Stomach (tissue), 19 donors: Measurements from ENCODE around the gene CHPF2. TPM values are rescaled to one million over a fixed set of nuclear protein-coding genes. Genes with fewer than 3 reads are reported as not detected.
A peak's percentile ranks its signal among the peaks of the same experiment; 100 is the strongest.

ENCODE experiments used
- DNase-seq, 2 donors: peaks; one replicate each; pipeline versions ENCODE4 v3.0.0 to v3.0.0-alpha.2; 2013 to 2019
- H3K27ac ChIP-seq, 5 donors: fragments of 200-600 bp in 4 of 5; sonication (generic) in 4 of 5; one replicate each; pipeline ENCODE4 v1.5.1; 2013 to 2019; ENCODE audit warnings: mild to moderate bottlenecking in 1 of 5, moderate library complexity in 1 of 5
- H3K27me3 ChIP-seq, 3 donors: fragments of 200-600 bp; sonication (generic); one replicate each; pipeline ENCODE4 v1.5.1; 2017 to 2019; ENCODE audit warnings: mixed run types in 1 of 3
- H3K36me3 ChIP-seq, 4 donors: fragments of 200-600 bp; sonication (generic); 1 replicate in 3 of 4; 2 replicates in 1 of 4; pipeline ENCODE4 v1.5.1; 2016 to 2019
- H3K4me1 ChIP-seq, 4 donors: fragments of 200-600 bp; sonication (generic); one replicate each; pipeline ENCODE4 v1.5.1; 2016 to 2019
- H3K4me3 ChIP-seq, 4 donors: fragments of 200-600 bp; sonication (generic) in 3 of 4; one replicate each; pipeline ENCODE4 v1.5.1; 2016 to 2019; ENCODE audit warnings: mild to moderate bottlenecking in 1 of 4
- H3K9me3 ChIP-seq, 4 donors: fragments of 200-600 bp; sonication (generic); one replicate each; pipeline ENCODE4 v1.5.1; 2016 to 2019
- EP300 ChIP-seq: sonication (generic); formaldehyde crosslinking; IDR thresholded peaks from one replicate; pipeline ENCODE4 v1.6.1; 2017; ENCODE audit warnings: antibody characterized with exemption
- POLR2A ChIP-seq, 4 donors: fragments of 450-650 bp; IDR thresholded peaks; one replicate each; pipeline ENCODE4 v1.6.1; 2016; ENCODE audit warnings: antibody characterized with exemption in 4 of 4, control low read depth in 2 of 4, mild to moderate bottlenecking in 1 of 4, moderate library complexity in 1 of 4
- POLR2AphosphoS5 ChIP-seq, 3 donors: sonication (generic); formaldehyde crosslinking; IDR thresholded peaks; one replicate each; pipeline ENCODE4 v1.6.1; 2016; ENCODE audit warnings: antibody characterized with exemption in 3 of 3
- WGBS, 5 donors: extraction: QIAGEN DNeasy Blood & Tissue Kit in 3 of 5; methylation state at CpG; one replicate each; pipeline versions ENCODE4 v1.1.5 to v1.1.7; 2013 to 2018; 5-methylcytosine and 5-hydroxymethylcytosine counted together
- intact Hi-C: fragments of 100-400 bp; cut with DNase I; formaldehyde crosslinking; loops from one replicate; pipeline ENCODE4 v1.15.1; 2023; ENCODE audit warnings: low total_unique reads
- long read RNA-seq, 10 donors: transcript quantifications; one replicate each; lab custom pipeline, GENCODE V29; 2026
- polyA plus RNA-seq, 3 donors: library from polyadenylated mRNA; stranded (reverse); fragments of 200-250 nt; gene quantifications; one replicate each; pipeline ENCODE4 v1.2.3, GENCODE V29; 2013
- total RNA-seq, 5 donors: library from RNA; depleted of rRNA; stranded (reverse); fragments of >200 nt; gene quantifications; one replicate each; pipeline versions ENCODE4 v1.1.0 to v1.2.3, GENCODE V29; 2014 to 2016
- TF ChIP-seq, protein P1 (sequence below), 7 experiments: fragments of 450-650 bp in 4 of 7; fragments of 200-600 bp in 3 of 7; sonication (generic) in 3 of 7; IDR thresholded peaks; one replicate each; pipeline ENCODE4 v1.5.1; 2016 to 2019; ENCODE audit warnings: antibody characterized with exemption in 7 of 7, control low read depth in 2 of 7, mild to moderate bottlenecking in 1 of 7
- donor health status: healthy with polysubstance abuse.
- donor health status: Bipolar disorder and iron deficiency.
- donor health status: healthy.

Gene CHPF2, protein sequence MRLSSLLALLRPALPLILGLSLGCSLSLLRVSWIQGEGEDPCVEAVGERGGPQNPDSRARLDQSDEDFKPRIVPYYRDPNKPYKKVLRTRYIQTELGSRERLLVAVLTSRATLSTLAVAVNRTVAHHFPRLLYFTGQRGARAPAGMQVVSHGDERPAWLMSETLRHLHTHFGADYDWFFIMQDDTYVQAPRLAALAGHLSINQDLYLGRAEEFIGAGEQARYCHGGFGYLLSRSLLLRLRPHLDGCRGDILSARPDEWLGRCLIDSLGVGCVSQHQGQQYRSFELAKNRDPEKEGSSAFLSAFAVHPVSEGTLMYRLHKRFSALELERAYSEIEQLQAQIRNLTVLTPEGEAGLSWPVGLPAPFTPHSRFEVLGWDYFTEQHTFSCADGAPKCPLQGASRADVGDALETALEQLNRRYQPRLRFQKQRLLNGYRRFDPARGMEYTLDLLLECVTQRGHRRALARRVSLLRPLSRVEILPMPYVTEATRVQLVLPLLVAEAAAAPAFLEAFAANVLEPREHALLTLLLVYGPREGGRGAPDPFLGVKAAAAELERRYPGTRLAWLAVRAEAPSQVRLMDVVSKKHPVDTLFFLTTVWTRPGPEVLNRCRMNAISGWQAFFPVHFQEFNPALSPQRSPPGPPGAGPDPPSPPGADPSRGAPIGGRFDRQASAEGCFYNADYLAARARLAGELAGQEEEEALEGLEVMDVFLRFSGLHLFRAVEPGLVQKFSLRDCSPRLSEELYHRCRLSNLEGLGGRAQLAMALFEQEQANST
- total RNA-seq (100 to 1,000 TPM in 1 of 5 donors, 10 to 100 TPM in 4; 12.8 to 100 (median 66.9) TPM), polyA plus RNA-seq (10 to 100 TPM in 2 of 3 donors, 1 to 10 TPM in 1; 5.8 to 15.5 (median 13.8) TPM)
- long read RNA-seq, donor 1 = 0 reads
- long read RNA-seq, donor 2, partial matches to known transcripts = 0 of 3 reads
- long read RNA-seq, donor 2, other reads (novel, unspliced or antisense) = 0 of 3 reads
- long read RNA-seq, donor 3, partial matches to known transcripts = 0 of 3 reads
- long read RNA-seq, donor 3, other reads (novel, unspliced or antisense) = 0 of 3 reads
- long read RNA-seq, donor 4 = 0 reads
- long read RNA-seq, donor 5, partial matches to known transcripts = 0 of 5 reads
- long read RNA-seq, donor 5, other reads (novel, unspliced or antisense) = 0 of 5 reads
- long read RNA-seq, donor 6, transcript CHPF2-201 (4 exons, 3,978 nt) = major isoform, 5 of 5 reads
- long read RNA-seq, donor 6, partial matches to known transcripts = 0 of 5 reads
- long read RNA-seq, donor 6, other reads (novel, unspliced or antisense) = 0 of 5 reads
- long read RNA-seq, donor 7, partial matches to known transcripts = 0 of 3 reads
- long read RNA-seq, donor 7, other reads (novel, unspliced or antisense) = 0 of 3 reads
- long read RNA-seq, donor 8, partial matches to known transcripts = 0 of 3 reads
- long read RNA-seq, donor 8, other reads (novel, unspliced or antisense) = 0 of 3 reads
- long read RNA-seq, donor 9 = 0 reads
- long read RNA-seq, donor 10 = 0 reads

DNA sequence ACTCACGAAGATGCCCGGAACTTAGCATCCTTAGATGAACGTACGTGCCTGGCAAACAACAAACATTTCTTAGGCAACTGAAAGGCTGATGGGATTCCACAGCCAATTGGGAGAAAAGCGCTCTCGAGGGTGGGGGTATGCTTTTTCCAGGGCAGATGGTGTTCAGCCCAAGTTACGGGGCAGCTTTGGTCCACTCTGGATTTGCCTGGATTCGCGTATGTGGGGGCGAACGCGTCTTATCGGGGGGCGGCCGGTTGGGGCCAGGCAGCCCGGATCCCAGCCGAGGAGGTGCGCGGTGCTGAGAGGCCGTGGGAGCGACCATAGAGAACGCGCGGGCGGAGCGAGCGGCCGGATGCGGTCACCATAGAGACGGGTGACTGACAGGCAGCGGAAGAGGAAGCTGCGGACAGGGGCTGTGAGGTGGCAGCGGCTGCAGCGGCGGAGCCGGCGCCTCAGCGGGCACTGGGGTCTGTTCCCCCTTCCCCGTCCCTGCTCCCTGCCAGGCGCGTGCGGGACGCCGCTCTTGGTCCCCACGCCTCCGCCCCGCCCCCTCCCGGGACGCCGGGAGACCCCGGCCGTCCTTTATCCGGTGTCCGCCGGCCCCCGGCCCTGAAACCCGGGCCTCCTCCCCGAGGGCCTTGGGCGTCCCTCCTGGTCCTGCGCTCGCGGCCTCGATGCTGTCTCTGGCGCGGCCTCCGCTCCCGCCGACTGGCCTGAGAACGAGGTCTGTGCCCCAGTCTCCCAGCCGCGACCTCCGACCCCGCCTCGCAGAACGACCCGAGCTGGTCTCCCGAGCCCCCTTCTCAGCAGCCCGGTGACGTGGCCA lies at the start of gene CHPF2:
Gene CHPF2 (plus strand): TSS at position 393 of the 826 bp plus-strand sequence. CDS start 1,529 bp downstream, outside the sequence.
- H3K9me3 ChIP-seq = no peaks in the 10 kb centered on the region
- H3K27me3 ChIP-seq = no peaks in the 10 kb centered on the region
- peak; percentile 93 to 96 for DNase-seq
- peak; percentile 4 for TF ChIP-seq EP300
- peak in 2 of 4 donors; percentile 20 to 55 for TF ChIP-seq POLR2A (IDR thresholded peaks at IDR 0.05)
- TF ChIP-seq POLR2AphosphoS5 (IDR thresholded peaks at IDR 0.05) = peak; percentile 54 to 95 (median 91)
- TF ChIP-seq, protein P1, sequence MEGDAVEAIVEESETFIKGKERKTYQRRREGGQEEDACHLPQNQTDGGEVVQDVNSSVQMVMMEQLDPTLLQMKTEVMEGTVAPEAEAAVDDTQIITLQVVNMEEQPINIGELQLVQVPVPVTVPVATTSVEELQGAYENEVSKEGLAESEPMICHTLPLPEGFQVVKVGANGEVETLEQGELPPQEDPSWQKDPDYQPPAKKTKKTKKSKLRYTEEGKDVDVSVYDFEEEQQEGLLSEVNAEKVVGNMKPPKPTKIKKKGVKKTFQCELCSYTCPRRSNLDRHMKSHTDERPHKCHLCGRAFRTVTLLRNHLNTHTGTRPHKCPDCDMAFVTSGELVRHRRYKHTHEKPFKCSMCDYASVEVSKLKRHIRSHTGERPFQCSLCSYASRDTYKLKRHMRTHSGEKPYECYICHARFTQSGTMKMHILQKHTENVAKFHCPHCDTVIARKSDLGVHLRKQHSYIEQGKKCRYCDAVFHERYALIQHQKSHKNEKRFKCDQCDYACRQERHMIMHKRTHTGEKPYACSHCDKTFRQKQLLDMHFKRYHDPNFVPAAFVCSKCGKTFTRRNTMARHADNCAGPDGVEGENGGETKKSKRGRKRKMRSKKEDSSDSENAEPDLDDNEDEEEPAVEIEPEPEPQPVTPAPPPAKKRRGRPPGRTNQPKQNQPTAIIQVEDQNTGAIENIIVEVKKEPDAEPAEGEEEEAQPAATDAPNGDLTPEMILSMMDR (IDR thresholded peaks at IDR 0.05) = no peak
- peak within 1 kb of the TSS; percentile 85 to 97 (median 96) for H3K4me3 ChIP-seq
- intact Hi-C loops = no loop called here
- peak within 1 kb of the TSS; percentile 86 to 94 (median 89) for H3K27ac ChIP-seq
- WGBS, 5 donors = 0 to 1% (median 1%) methylated on average over 42 to 79 of the region's 79 CpGs
- H3K4me1 ChIP-seq = peaks cover 17 to 56% (median 43%) of the 10 kb centered on the region in 4 donors
- H3K36me3 ChIP-seq = peaks cover 10 to 29% (median 27%) of the 10 kb centered on the region in 4 donors

DNA sequence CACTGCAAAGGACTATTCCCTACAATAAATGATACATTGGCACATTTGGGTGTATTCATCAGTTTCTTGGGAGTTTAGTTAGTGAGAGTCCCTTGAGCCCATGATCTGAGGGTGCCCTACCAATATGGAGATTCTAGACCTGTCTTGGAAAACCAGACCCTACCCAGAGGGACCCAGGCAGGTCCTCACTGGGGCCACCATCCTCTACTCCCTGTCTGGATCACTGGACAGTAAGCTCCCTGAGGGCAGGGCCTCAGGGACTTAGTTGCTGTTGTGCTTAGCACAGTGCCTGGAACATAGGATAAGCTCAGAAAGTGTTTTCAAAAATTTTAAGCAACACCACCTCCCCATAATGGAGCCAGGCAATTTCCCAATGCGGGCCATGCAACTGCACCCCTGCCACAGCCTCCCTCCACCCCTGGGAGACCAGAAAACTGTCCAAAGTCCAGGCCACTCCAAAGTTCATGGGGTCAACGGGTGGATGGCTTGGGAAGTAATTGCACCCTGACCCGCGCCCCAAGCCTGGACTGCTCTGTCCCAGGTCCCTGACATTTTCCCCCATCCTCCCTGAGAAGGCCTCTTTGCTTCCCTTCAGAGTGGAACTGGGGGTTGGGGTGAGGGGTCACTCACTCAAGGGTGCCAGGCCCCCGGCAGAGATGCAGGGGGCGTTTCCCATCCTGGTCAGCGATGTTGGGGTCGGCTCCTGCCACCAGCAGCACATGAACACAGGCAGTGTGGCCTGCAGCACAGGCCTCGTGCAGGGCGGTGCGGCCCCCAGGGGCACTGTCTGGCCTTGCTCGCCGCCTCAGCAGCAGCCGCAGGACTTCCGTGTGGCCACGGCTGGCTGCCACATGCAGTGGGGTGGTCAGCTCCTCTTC lies 46.3 kb upstream of the CHPF2 start:
- intact Hi-C loops = no loop called here
- Histone ChIP-seq H3K27ac (no peak overlapping the region), H3K36me3 (no peaks in the 10 kb centered on the region), H3K9me3 (no peaks in the 10 kb centered on the region), H3K4me3 (no peak overlapping the region), H3K27me3 (peaks cover 0 to 17% (median 1%) of the 10 kb centered on the region in 3 donors), H3K4me1 (no peaks in the 10 kb centered on the region)
- WGBS, 5 donors = 86 to 87% (median 86%) methylated on average over 11 to 16 of the region's 16 CpGs
- no peak for DNase-seq
- TF ChIP-seq POLR2AphosphoS5 (IDR thresholded peaks at IDR 0.05) = no peak
- TF ChIP-seq, protein P1 (IDR thresholded peaks at IDR 0.05) = no peak
- no peak for TF ChIP-seq POLR2A (IDR thresholded peaks at IDR 0.05)
- TF ChIP-seq EP300 = no peak

DNA sequence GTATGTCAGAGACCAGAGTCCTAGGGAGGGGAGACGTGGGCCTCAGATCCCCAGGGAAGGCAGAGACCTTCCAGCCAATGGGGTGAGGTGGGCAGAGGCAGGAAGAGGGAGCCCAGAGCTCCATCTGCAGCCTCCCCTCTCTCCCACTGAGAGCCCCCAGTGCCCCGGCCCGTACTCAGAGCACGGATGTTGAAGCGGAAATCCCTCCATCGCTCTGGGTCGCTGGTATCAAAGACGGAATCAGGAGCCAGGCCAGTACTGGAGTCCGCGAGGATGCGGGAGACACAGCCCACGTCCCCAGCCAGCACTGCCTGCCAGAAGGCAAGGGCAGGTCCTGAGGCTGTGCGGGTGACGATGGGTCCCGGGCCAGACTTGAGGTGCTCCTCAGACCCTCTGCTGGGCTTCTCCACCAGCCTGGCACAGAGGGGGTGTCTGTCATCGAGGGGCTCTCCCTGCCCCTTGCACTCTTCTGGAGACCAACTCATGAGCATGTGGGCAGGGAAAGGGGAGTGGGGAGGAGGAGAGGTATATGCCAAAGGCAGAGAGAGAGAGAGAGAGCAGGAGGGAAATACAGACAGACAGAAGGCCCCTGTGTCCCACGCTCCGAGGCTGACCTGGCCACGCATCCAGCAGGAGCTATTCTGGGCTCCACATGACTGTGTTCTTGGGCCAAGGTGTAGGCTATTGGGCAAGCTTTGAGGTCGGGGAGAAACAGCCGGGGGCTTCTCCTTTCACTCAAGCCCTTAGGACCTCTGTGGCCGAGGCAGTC lies 45.5 kb upstream of the CHPF2 start, which contains the start of gene ASB10:
Gene ASB10 (minus strand): TSS at position 611 of the 769 bp plus-strand sequence. CDS start 120 bp downstream, at position 491.
- no peak within 1 kb of the TSS for H3K27ac ChIP-seq
- TF ChIP-seq, protein P1 (IDR thresholded peaks at IDR 0.05) = no peak
- TF ChIP-seq POLR2AphosphoS5 (IDR thresholded peaks at IDR 0.05) = no peak
- TF ChIP-seq EP300 = no peak
- TF ChIP-seq POLR2A (IDR thresholded peaks at IDR 0.05) = no peak
- H3K36me3 ChIP-seq = no peaks in the 10 kb centered on the region
- H3K4me1 ChIP-seq = no peaks in the 10 kb centered on the region
- intact Hi-C loops = no loop called here
- WGBS, 5 donors = 77 to 84% (median 80%) methylated on average over 16 to 22 of the region's 22 CpGs
- peaks cover 0 to 18% (median 0%) of the 10 kb centered on the region in 3 donors for H3K27me3 ChIP-seq
- no peak within 1 kb of the TSS for H3K4me3 ChIP-seq
- no peaks in the 10 kb centered on the region for H3K9me3 ChIP-seq
- no peak for DNase-seq
